GM12891 (cell line): ENCODE data around the gene XIAP.

Experiments
- PAX5 ChIP-seq: IDR thresholded peaks from 2 replicates; pipeline ENCODE4 v1.6.1; 2011; ENCODE audit warnings: low read length, moderate library complexity, mild to moderate bottlenecking; ENCODE audit not compliant: insufficient read depth, severe bottlenecking
- POLR2A ChIP-seq: IDR thresholded peaks from 2 replicates; pipeline ENCODE4 v1.6.1; 2011; ENCODE audit warnings: low read depth, low read length, control low read depth
- POLR2AphosphoS5 ChIP-seq: IDR thresholded peaks from 2 replicates; pipeline ENCODE4 v1.6.1; 2011; ENCODE audit warnings: low read depth, low read length, control low read depth
- TAF1 ChIP-seq: IDR thresholded peaks from 2 replicates; pipeline ENCODE4 v1.6.1; 2011; ENCODE audit warnings: low read depth, low read length, control low read depth

DNA sequence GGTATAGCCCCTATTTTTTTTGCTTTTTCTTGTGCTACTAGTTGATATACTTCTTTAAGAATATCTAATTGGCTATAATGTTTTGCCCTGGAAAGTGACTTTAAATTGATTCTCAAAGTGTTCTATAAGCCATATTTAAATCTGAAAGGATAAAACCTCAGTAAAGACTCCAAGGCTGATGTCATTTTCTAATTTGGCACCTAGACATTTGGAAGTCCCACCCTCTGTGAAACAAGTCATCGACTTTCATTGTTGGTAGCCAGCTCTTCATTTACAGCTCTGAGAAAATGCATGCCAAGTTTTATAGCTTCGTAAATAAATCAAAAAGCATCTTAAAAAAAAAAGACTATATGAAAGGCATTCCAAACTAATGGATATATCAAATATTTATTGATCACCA is 83.6 kb downstream of the XIAP start:
- TF ChIP-seq TAF1 = no peak
- TF ChIP-seq POLR2A = no peak
- TF ChIP-seq POLR2AphosphoS5 = no peak
- TF ChIP-seq PAX5 = no peak
